ENCODE data around the gene COL17A1. TPM values are rescaled to one million over a fixed set of nuclear protein-coding genes. Genes with fewer than 3 reads are reported as not detected.

The COL17A1 gene
- total RNA-seq, 1 donor from 2014 or later = not detected

DNA sequence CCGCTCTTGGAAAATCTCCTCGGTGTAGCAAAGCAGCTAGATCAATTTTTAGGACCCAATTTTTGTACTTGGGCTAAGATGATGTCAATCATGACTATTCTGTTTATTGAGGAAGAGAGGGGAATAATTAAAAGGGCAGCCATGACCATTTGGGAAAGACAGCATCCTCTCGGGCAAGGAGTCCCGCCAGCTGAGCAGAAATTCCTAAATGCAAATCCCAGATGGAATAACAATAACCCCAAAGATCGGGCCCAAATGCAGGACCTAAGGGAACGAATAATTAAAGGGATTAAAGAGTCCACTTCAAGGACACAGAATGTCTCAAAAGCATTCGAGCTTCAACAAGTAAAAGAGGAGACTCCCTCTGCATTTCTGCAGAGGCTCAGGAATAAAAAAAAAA is 18.7 kb downstream of the COL17A1 start:
- no peak for TF ChIP-seq CTCF (IDR thresholded peaks at IDR 0.05; ENCODE audit: borderline replicate concordance)
- Histone ChIP-seq H3K36me3 (no peaks in the 10 kb centered on the region), H3K4me1 (no peaks in the 10 kb centered on the region), H3K4me3 (no peak overlapping the region), H3K27me3 (ENCODE audit: low read depth) (peaks cover 14% of the 10 kb centered on the region), H3K9me3 (replicated peaks) (no peaks in the 10 kb centered on the region), H3K27ac (replicated peaks) (no peak overlapping the region)
- intact Hi-C loops (cut with micrococcal nuclease) = no loop called here
- no peak for DNase-seq

DNA sequence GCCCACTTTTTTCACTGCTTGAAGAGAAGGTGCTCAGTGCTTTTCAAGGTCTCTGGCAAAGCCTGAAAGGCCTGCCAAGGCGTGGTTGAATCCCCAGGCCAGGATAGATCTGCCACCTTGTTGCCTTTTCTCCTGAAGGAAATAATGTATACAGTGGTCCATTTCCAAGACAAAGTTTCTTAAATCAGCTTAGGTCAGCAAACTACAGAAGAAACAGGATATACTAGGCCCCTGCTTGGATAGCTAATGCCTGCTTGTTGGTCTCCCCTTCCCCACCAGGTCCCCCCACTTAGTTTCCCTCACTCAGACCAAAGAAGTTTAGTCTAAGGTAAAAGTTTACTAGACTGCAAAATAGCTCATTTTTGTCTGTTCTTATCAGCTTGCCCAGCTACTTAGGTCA is 19.9 kb downstream of the COL17A1 start:
- no peak for DNase-seq
- H3K36me3 ChIP-seq = no peaks in the 10 kb centered on the region
- H3K27me3 ChIP-seq (ENCODE audit: low read depth) = peaks cover 14% of the 10 kb centered on the region
- H3K27ac ChIP-seq (replicated peaks) = no peak overlapping the region
- TF ChIP-seq CTCF (IDR thresholded peaks at IDR 0.05; ENCODE audit: borderline replicate concordance) = no peak
- H3K4me1 ChIP-seq = no peaks in the 10 kb centered on the region
- H3K9me3 ChIP-seq (replicated peaks) = no peaks in the 10 kb centered on the region
- intact Hi-C loops (cut with micrococcal nuclease) = no loop called here
- no peak overlapping the region for H3K4me3 ChIP-seq

DNA sequence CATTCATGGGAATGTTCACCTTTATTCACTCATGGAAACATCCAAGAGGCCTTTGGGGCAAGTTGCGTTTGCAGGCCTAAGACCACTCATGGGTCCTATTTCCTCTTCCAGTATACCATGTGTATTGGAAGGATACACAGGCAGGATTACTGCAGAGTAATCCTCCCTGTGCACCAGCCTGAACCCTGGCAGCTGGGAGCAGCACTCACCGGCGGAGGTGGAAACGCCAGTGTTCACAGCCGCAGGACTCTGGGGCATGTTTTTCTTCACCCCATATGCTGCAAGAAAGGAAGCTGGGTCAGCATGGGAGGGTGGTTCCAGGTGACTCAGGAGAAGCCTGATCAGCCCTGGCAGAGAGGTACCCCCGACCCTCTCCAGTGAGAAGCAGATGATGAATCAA is 24.5 kb downstream of the COL17A1 start:
- DNase-seq = no peak
- H3K27ac ChIP-seq (replicated peaks) = no peak overlapping the region
- intact Hi-C loops (cut with micrococcal nuclease) = no loop called here
- no peaks in the 10 kb centered on the region for H3K36me3 ChIP-seq
- TF ChIP-seq CTCF (IDR thresholded peaks at IDR 0.05; ENCODE audit: borderline replicate concordance) = no peak
- no peaks in the 10 kb centered on the region for H3K9me3 ChIP-seq (replicated peaks)
- H3K4me1 ChIP-seq = no peaks in the 10 kb centered on the region
- peaks cover 14% of the 10 kb centered on the region for H3K27me3 ChIP-seq (ENCODE audit: low read depth)
- H3K4me3 ChIP-seq = no peak overlapping the region

DNA sequence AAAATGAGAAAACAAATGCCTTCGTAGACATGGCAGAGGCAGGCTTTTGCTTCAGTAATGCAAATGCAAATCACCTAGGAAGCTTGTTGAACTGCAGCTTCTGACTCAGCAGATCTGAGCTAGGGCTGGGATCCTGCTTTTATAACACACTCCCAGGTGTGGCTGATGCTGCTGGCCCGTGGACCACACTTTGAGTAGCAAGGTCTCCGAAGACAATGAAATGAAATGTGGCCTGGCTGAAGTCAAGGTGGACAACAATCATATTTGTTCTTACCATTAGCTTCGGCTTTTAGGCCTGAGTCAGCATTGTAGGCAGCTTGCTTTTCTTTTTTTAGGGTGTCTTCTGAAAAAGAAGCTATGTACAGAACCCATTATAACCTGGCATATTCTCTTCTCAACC is 26.3 kb downstream of the COL17A1 start:
- intact Hi-C loops (cut with micrococcal nuclease) = loop anchor here (10.0 kb wide), 1 partner anchor 145 kb away; no protein-coding TSS in a partner anchor
- DNase-seq = no peak

DNA sequence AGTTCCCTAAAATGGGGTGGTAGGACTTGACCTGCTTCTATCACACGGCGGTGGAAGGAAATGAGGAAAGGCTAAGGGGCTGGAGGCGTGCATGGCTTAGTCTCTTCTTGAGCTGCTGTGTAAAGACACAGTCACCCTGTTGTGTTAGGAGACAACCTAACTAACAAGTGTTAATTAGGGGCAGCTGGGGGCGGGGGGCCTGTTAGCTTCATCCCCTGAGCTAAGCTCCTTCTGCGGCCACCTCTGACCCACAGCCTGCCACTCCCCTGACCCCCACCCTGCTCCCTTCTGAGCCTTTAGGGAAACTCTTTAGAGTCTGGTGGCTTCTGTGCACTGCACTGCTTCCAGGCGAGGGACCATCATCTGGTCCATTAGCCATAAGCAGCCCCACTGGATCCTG is 28.0 kb downstream of the COL17A1 start:
- no peaks in the 10 kb centered on the region for H3K9me3 ChIP-seq (replicated peaks)
- no peak overlapping the region for H3K4me3 ChIP-seq
- no peaks in the 10 kb centered on the region for H3K27me3 ChIP-seq (ENCODE audit: low read depth)
- intact Hi-C loops (cut with micrococcal nuclease) = loop anchor here (10.0 kb wide), 1 partner anchor 147 kb away; no protein-coding TSS in a partner anchor
- no peaks in the 10 kb centered on the region for H3K4me1 ChIP-seq
- no peaks in the 10 kb centered on the region for H3K36me3 ChIP-seq
- no peak for TF ChIP-seq CTCF (IDR thresholded peaks at IDR 0.05; ENCODE audit: borderline replicate concordance)
- no peak overlapping the region for H3K27ac ChIP-seq (replicated peaks)
- no peak for DNase-seq

More for the DNA sequence above, 26.3 kb downstream of the COL17A1 start:
- no peak for TF ChIP-seq CTCF (IDR thresholded peaks at IDR 0.05; ENCODE audit: borderline replicate concordance)
- H3K4me3 ChIP-seq = no peak overlapping the region
- H3K36me3 ChIP-seq = no peaks in the 10 kb centered on the region
- no peaks in the 10 kb centered on the region for H3K4me1 ChIP-seq
- no peaks in the 10 kb centered on the region for H3K9me3 ChIP-seq (replicated peaks)
- H3K27me3 ChIP-seq (ENCODE audit: low read depth) = peaks cover 4% of the 10 kb centered on the region
- no peak overlapping the region for H3K27ac ChIP-seq (replicated peaks)

Measured in left ventricle myocardium inferior (tissue), 1 donor.